ENCODE measurements around the gene CACNA2D2. TPM values are rescaled to one million over a fixed set of nuclear protein-coding genes. Genes with fewer than 3 reads are reported as not detected.

Gene CACNA2D2
- total RNA-seq, 1 donor from 2014 or later, result 1.00 TPM

GRCh38 chr3:50321336-50322114 lies 181.9 kb downstream of the CACNA2D2 start:
- Mint-ChIP-seq H3K36me3 (ENCODE audit: low read depth, unreplicated experiment) (peaks cover 15% of the 10 kb centered on the region), H3K4me3 (ENCODE audit: unreplicated experiment) (peak overlapping the region; percentile 85), H3K27ac (ENCODE audit: unreplicated experiment) (peak overlapping the region; percentile 98), H3K4me1 (ENCODE audit: low read depth, unreplicated experiment) (peaks cover 18% of the 10 kb centered on the region), H3K27me3 (ENCODE audit: low read depth, unreplicated experiment) (no peaks in the 10 kb centered on the region), H3K9me3 (ENCODE audit: unreplicated experiment) (no peaks in the 10 kb centered on the region)
- peaks cover 43% of the 10 kb centered on the region for H3K79me2 ChIP-seq (ENCODE audit: insufficient read depth, low read length)
- peak overlapping the region; percentile 92 for H2AFZ ChIP-seq (ENCODE audit: low read depth, low read length)
- no peak for FAIRE-seq
- H3K4me3 ChIP-seq (ENCODE audit: insufficient read depth, low read depth, low read length), result peak overlapping the region; percentile 95
- H3K27me3 ChIP-seq (ENCODE audit: insufficient read depth, low read length), result no peaks in the 10 kb centered on the region
- TF ChIP-seq CTCF (IDR thresholded peaks at IDR 0.05; ENCODE audit: insufficient read depth, low read depth, low read length) (peak; percentile 7), EZH2 (IDR thresholded peaks at IDR 0.05; ENCODE audit: insufficient read depth, low read length) (no peak)
- H3K4me2 ChIP-seq (ENCODE audit: low read length), result peak overlapping the region; percentile 93
- DNase-seq (ENCODE audit: low read depth), result peak; percentile 79
- H3K4me1 ChIP-seq (ENCODE audit: insufficient read depth, low read length), result peaks cover 26% of the 10 kb centered on the region
- no peaks in the 10 kb centered on the region for H3K9me3 ChIP-seq (ENCODE audit: insufficient read depth, low read depth, low read length)
- peaks cover 41% of the 10 kb centered on the region for H4K20me1 ChIP-seq (ENCODE audit: insufficient read depth, low read length)
- H3K9ac ChIP-seq (ENCODE audit: low read length), result peak overlapping the region; percentile 96
- peak overlapping the region; percentile 100 for H3K27ac ChIP-seq (ENCODE audit: low read depth, low read length)
- peaks cover 13% of the 10 kb centered on the region for H3K36me3 ChIP-seq (ENCODE audit: insufficient read depth, low read length)

GRCh38 chr3:50320853-50321335 lies 182.5 kb downstream of the CACNA2D2 start:
- peak overlapping the region; percentile 100 for H3K27ac ChIP-seq (ENCODE audit: low read depth, low read length)
- no peaks in the 10 kb centered on the region for H3K27me3 Mint-ChIP-seq (ENCODE audit: low read depth, unreplicated experiment)
- DNase-seq (ENCODE audit: low read depth) (peak; percentile 36), FAIRE-seq (no peak)
- peak overlapping the region; percentile 96 for H3K27ac Mint-ChIP-seq (ENCODE audit: unreplicated experiment)
- TF ChIP-seq EZH2 (IDR thresholded peaks at IDR 0.05; ENCODE audit: insufficient read depth, low read length), result no peak
- H3K36me3 ChIP-seq (ENCODE audit: insufficient read depth, low read length), result peaks cover 13% of the 10 kb centered on the region
- peaks cover 23% of the 10 kb centered on the region for H3K4me1 Mint-ChIP-seq (ENCODE audit: low read depth, unreplicated experiment)
- H3K4me3 Mint-ChIP-seq (ENCODE audit: unreplicated experiment), result peak overlapping the region; percentile 93
- H3K27me3 ChIP-seq (ENCODE audit: insufficient read depth, low read length), result no peaks in the 10 kb centered on the region
- H3K4me2 ChIP-seq (ENCODE audit: low read length), result peak overlapping the region; percentile 93
- peaks cover 18% of the 10 kb centered on the region for H3K36me3 Mint-ChIP-seq (ENCODE audit: low read depth, unreplicated experiment)
- peak overlapping the region; percentile 95 for H3K4me3 ChIP-seq (ENCODE audit: insufficient read depth, low read depth, low read length)
- H3K9me3 Mint-ChIP-seq (ENCODE audit: unreplicated experiment), result no peaks in the 10 kb centered on the region
- H3K79me2 ChIP-seq (ENCODE audit: insufficient read depth, low read length), result peaks cover 41% of the 10 kb centered on the region
- no peaks in the 10 kb centered on the region for H3K9me3 ChIP-seq (ENCODE audit: insufficient read depth, low read depth, low read length)
- peaks cover 29% of the 10 kb centered on the region for H3K4me1 ChIP-seq (ENCODE audit: insufficient read depth, low read length)
- H3K9ac ChIP-seq (ENCODE audit: low read length), result peak overlapping the region; percentile 96
- H2AFZ ChIP-seq (ENCODE audit: low read depth, low read length), result peak overlapping the region; percentile 92
- peaks cover 46% of the 10 kb centered on the region for H4K20me1 ChIP-seq (ENCODE audit: insufficient read depth, low read length)

- Histone ChIP-seq H4K20me1 (ENCODE audit: insufficient read depth, low read length) (peaks cover 50% of the 10 kb centered on the region), H2AFZ (ENCODE audit: low read depth, low read length) (peak overlapping the region; percentile 92), H3K9ac (ENCODE audit: low read length) (peak overlapping the region; percentile 96), H3K9me3 (ENCODE audit: insufficient read depth, low read depth, low read length) (no peaks in the 10 kb centered on the region), H3K79me2 (ENCODE audit: insufficient read depth, low read length) (peaks cover 40% of the 10 kb centered on the region), H3K4me3 (ENCODE audit: insufficient read depth, low read depth, low read length) (peak overlapping the region; percentile 95), H3K27me3 (ENCODE audit: insufficient read depth, low read length) (no peaks in the 10 kb centered on the region), H3K36me3 (ENCODE audit: insufficient read depth, low read length) (peaks cover 12% of the 10 kb centered on the region), H3K4me1 (ENCODE audit: insufficient read depth, low read length) (peaks cover 29% of the 10 kb centered on the region), H3K27ac (ENCODE audit: low read depth, low read length) (no peak overlapping the region), H3K4me2 (ENCODE audit: low read length) (peak overlapping the region; percentile 93)
- TF ChIP-seq CTCF (IDR thresholded peaks at IDR 0.05; ENCODE audit: insufficient read depth, low read depth, low read length) (no peak), EZH2 (IDR thresholded peaks at IDR 0.05; ENCODE audit: insufficient read depth, low read length) (no peak)
- FAIRE-seq (no peak), DNase-seq (ENCODE audit: low read depth) (no peak)
- peaks cover 23% of the 10 kb centered on the region for H3K4me1 Mint-ChIP-seq (ENCODE audit: low read depth, unreplicated experiment)
- no peaks in the 10 kb centered on the region for H3K9me3 Mint-ChIP-seq (ENCODE audit: unreplicated experiment)
- H3K36me3 Mint-ChIP-seq (ENCODE audit: low read depth, unreplicated experiment), result peaks cover 21% of the 10 kb centered on the region
- H3K4me3 Mint-ChIP-seq (ENCODE audit: unreplicated experiment), result peak overlapping the region; percentile 93
- peak overlapping the region; percentile 96 for H3K27ac Mint-ChIP-seq (ENCODE audit: unreplicated experiment)
- H3K27me3 Mint-ChIP-seq (ENCODE audit: low read depth, unreplicated experiment), result no peaks in the 10 kb centered on the region
Observed at GRCh38 chr3:50319894-50320625, 183.4 kb downstream of the CACNA2D2 start.
